MM.1S (cell line): Measurements from ENCODE around the gene MAGED2.
"Not testable (repeated sequence)": the region's sequence is repeated elsewhere in the genome, so short reads cannot be mapped to it uniquely, and the experiment has no call there.

Source experiments
- DNase-seq: peaks from one replicate; pipeline ENCODE4 v3.0.0-alpha.2; 2015
- H2AFZ ChIP-seq: fragments of 300-600 bp; sonication (generic); 2 replicates; pipeline ENCODE4 v1.6.0; 2016; ENCODE audit warnings: antibody characterized with exemption, low read length
- H3F3A ChIP-seq: fragments of 300-600 bp; sonication (generic); 2 replicates; pipeline ENCODE4 v1.6.1; 2016; ENCODE audit warnings: mild to moderate bottlenecking, antibody characterized with exemption, low read length, moderate library complexity, mixed read lengths; ENCODE audit not compliant: insufficient read depth
- H3K27ac ChIP-seq: fragments of 300-600 bp; sonication (generic); 2 replicates; pipeline ENCODE4 v1.5.1; 2016; ENCODE audit warnings: mild to moderate bottlenecking, low read length
- H3K27me3 ChIP-seq: fragments of 300-600 bp; sonication (generic); replicated peaks from 2 replicates; pipeline ENCODE4 v1.6.0; 2016; ENCODE audit warnings: low read length; ENCODE audit not compliant: insufficient read depth
- H3K36me3 ChIP-seq: fragments of 300-600 bp; sonication (generic); replicated peaks from 2 replicates; pipeline ENCODE4 v1.6.1; 2016; ENCODE audit warnings: mild to moderate bottlenecking, low read length, mixed read lengths; ENCODE audit not compliant: insufficient read depth
- H3K4me1 ChIP-seq: fragments of 300-600 bp; sonication (generic); 2 replicates; pipeline ENCODE4 v1.6.1; 2016; ENCODE audit warnings: low read length, mixed read lengths
- H3K4me2 ChIP-seq: fragments of 300-600 bp; sonication (generic); 2 replicates; pipeline ENCODE4 v1.6.0; 2016; ENCODE audit warnings: low read depth, low read length
- H3K4me3 ChIP-seq: fragments of 300-600 bp; sonication (generic); 2 replicates; pipeline ENCODE4 v1.5.1; 2016; ENCODE audit warnings: low read length, mixed read lengths
- H3K79me2 ChIP-seq: fragments of 300-600 bp; sonication (generic); 2 replicates; pipeline ENCODE4 v1.6.1; 2016; ENCODE audit warnings: mixed run types, low read length, mixed read lengths
- H3K9ac ChIP-seq: fragments of 300-600 bp; sonication (generic); 2 replicates; pipeline ENCODE4 v1.6.1; 2016; ENCODE audit warnings: low read length, mixed read lengths
- H3K9me2 ChIP-seq: fragments of 300-600 bp; sonication (generic); replicated peaks from 2 replicates; pipeline ENCODE4 v1.6.1; 2016; ENCODE audit warnings: mild to moderate bottlenecking, low read length, mixed read lengths; ENCODE audit not compliant: insufficient read depth
- H3K9me3 ChIP-seq: fragments of 300-600 bp; sonication (generic); replicated peaks from 2 replicates; pipeline ENCODE4 v1.6.1; 2016; ENCODE audit warnings: mild to moderate bottlenecking, low read length, mixed read lengths; ENCODE audit not compliant: insufficient read depth
- H4K20me1 ChIP-seq: fragments of 300-600 bp; sonication (generic); 2 replicates; pipeline ENCODE4 v1.6.1; 2016; ENCODE audit warnings: mild to moderate bottlenecking, low read length, moderate library complexity, mixed read lengths; ENCODE audit not compliant: insufficient read depth
- CTCF ChIP-seq: fragments of 300-600 bp; sonication (generic); IDR thresholded peaks from 2 replicates; pipeline ENCODE4 v1.5.1; 2016; ENCODE audit warnings: antibody characterized with exemption, low read length, mixed read lengths
- EZH2 ChIP-seq: fragments of 300-600 bp; sonication (generic); optimal IDR thresholded peaks from 2 replicates; pipeline ENCODE3; 2017; ENCODE audit warnings: low read depth, mild to moderate bottlenecking, antibody characterized with exemption, low read length, mixed read lengths
- EZH2phosphoT487 ChIP-seq: fragments of 300-600 bp; sonication (generic); IDR thresholded peaks from 2 replicates; pipeline ENCODE4 v1.6.1; 2018; ENCODE audit warnings: antibody characterized with exemption, low read length

Gene MAGED2

GRCh38 chrX:54786967-54787366 lies 20.6 kb upstream of the MAGED2 start:
- no peaks in the 10 kb centered on the region for H4K20me1 ChIP-seq
- no peaks in the 10 kb centered on the region for H3K27me3 ChIP-seq
- no peaks in the 10 kb centered on the region for H3K36me3 ChIP-seq
- no peaks in the 10 kb centered on the region for H3F3A ChIP-seq
- no peak overlapping the region for H3K4me3 ChIP-seq
- H3K79me2 ChIP-seq, result no peaks in the 10 kb centered on the region
- peak; percentile 20 for DNase-seq
- H3K9me2 ChIP-seq, result no peaks in the 10 kb centered on the region
- no peak overlapping the region for H2AFZ ChIP-seq
- no peak overlapping the region for H3K27ac ChIP-seq
- TF ChIP-seq EZH2phosphoT487 (no peak), CTCF (peak; percentile 37), EZH2 (no peak)
- H3K4me2 ChIP-seq, result no peak overlapping the region
- no peaks in the 10 kb centered on the region for H3K4me1 ChIP-seq
- no peak overlapping the region for H3K9ac ChIP-seq
- H3K9me3 ChIP-seq, result no peaks in the 10 kb centered on the region

DNA sequence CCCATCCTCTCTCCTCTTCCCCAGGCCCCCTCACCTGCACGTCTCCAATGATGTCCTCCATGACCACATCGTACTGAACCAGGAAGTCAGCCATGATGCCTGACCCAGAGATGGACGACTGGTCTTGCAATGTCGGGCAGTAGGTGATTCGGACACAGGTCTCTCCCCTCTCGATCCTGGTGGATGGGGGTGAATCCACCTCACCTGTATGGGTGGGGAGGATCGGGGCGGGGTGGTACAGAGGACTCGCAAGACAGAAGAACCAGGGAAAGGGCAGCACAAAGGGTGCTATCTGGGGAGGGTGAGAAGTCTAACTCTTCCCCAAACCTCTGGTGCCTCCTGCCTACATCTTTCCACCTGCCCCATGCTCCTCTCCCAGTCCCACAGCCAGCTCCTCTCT lies 19.1 kb upstream of the MAGED2 start:
- no peak overlapping the region for H3K4me3 ChIP-seq
- no peaks in the 10 kb centered on the region for H3K9me2 ChIP-seq
- no peak for DNase-seq
- H3K27me3 ChIP-seq, result no peaks in the 10 kb centered on the region
- H2AFZ ChIP-seq, result no peak overlapping the region
- H3K4me2 ChIP-seq, result no peak overlapping the region
- no peaks in the 10 kb centered on the region for H3K9me3 ChIP-seq
- H3K27ac ChIP-seq, result no peak overlapping the region
- no peaks in the 10 kb centered on the region for H3K79me2 ChIP-seq
- H3F3A ChIP-seq, result no peaks in the 10 kb centered on the region
- H3K36me3 ChIP-seq, result no peaks in the 10 kb centered on the region
- no peak for TF ChIP-seq CTCF
- TF ChIP-seq EZH2, result no peak
- no peak for TF ChIP-seq EZH2phosphoT487
- no peak overlapping the region for H3K9ac ChIP-seq
- no peaks in the 10 kb centered on the region for H4K20me1 ChIP-seq
- H3K4me1 ChIP-seq, result no peaks in the 10 kb centered on the region

DNA sequence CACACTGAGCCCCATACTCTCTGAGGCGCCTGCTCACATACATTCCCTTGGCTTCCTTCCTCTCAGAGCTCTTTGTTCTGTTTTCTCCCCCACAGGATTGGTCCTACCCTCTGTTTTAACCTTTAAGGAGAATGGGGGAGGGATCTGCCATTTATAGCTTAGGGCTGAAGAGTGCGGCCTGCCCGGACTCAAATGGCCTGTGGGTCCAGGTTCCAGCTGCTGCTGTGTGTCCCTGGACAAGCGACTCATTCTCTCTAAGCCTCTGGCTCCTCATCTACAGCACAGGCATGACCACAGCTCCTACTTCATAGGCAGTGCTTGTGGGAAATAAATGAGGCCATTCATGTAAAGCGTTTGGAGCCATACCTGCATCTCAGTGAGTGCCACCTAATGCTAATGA lies 18.1 kb upstream of the MAGED2 start:
- H3F3A ChIP-seq, result not testable (repeated sequence)

DNA sequence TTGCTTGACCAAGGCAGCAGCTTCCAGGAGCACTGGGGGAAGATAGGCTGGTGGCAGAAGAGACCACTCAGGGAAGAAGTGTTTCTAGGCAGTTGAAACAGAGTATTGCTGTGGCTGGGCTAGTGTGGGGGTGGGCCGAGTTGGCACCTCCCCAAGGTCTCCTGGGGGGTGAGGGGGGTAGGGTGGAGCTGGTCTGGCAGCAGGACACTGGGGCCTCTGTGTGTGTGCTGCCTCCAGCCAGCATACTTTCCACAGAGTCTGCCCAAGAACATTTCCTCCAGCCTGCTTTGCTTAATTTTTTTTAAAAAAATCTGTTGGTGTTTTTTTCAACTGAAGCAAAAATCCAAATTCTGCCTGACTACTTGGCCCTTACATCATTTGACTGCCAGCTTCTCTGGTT lies 13.5 kb upstream of the MAGED2 start:
- no peak for TF ChIP-seq EZH2
- no peak for TF ChIP-seq EZH2phosphoT487
- no peak for TF ChIP-seq CTCF
- H3K79me2 ChIP-seq, result no peaks in the 10 kb centered on the region
- no peak overlapping the region for H3K4me3 ChIP-seq
- no peaks in the 10 kb centered on the region for H3F3A ChIP-seq
- no peak overlapping the region for H3K4me2 ChIP-seq
- H3K9ac ChIP-seq, result no peak overlapping the region
- H3K27me3 ChIP-seq, result no peaks in the 10 kb centered on the region
- H3K27ac ChIP-seq, result no peak overlapping the region
- no peaks in the 10 kb centered on the region for H4K20me1 ChIP-seq
- H3K9me2 ChIP-seq, result no peaks in the 10 kb centered on the region
- H3K9me3 ChIP-seq, result no peaks in the 10 kb centered on the region
- H3K36me3 ChIP-seq, result no peaks in the 10 kb centered on the region
- no peak overlapping the region for H2AFZ ChIP-seq
- no peaks in the 10 kb centered on the region for H3K4me1 ChIP-seq
- DNase-seq, result no peak

More for the DNA sequence above, 18.1 kb upstream of the MAGED2 start:
- H3K4me1 ChIP-seq, H3K79me2 ChIP-seq, H3K9me2 ChIP-seq, H4K20me1 ChIP-seq, H3K9ac ChIP-seq, H3K27ac ChIP-seq, H3K4me3 ChIP-seq, H2AFZ ChIP-seq, H3K4me2 ChIP-seq, H3K36me3 ChIP-seq, H3K27me3 ChIP-seq, H3K9me3 ChIP-seq, DNase-seq: not testable (repeated sequence)
